MCF 10A (cell line): ENCODE data around the gene CEP192. TPM values are rescaled to one million over a fixed set of nuclear protein-coding genes. Genes with fewer than 3 reads are reported as not detected.

Experiments
- Bru-seq: library from RNA; stranded (reverse); fragments of 400-500 nt; gene quantifications from one replicate; lab custom pipeline; 2021; lab: Mats Ljungman, UMichigan
- BruChase-seq, 2 experiments: library from RNA; stranded (reverse); fragments of 400-500 nt; gene quantifications; one replicate each; lab custom pipeline; 2021; lab: Mats Ljungman, UMichigan
- BruUV-seq: library from RNA; stranded (reverse); fragments of 400-500 nt; replicated peaks from 2 replicates; lab custom pipeline; 2021; lab: Mats Ljungman, UMichigan
- CTCF ChIA-PET: fragments of 300-600 bp; sonication (Branson Sonifier 250); formaldehyde crosslinking; extraction: SDS; loops from one replicate; lab custom pipeline; 2021; ENCODE audit warnings: antibody characterized with exemption, inconsistent platforms; lab: Yijun Ruan, JAX
- POLR2A ChIA-PET: fragments of 300-600, 350-650 bp; sonication (Branson Sonifier 250); formaldehyde crosslinking; extraction: SDS; loops from one replicate; lab custom pipeline; 2020; ENCODE audit warnings: antibody characterized with exemption, inconsistent platforms; lab: Yijun Ruan, JAX
- DNase-seq: peaks from one replicate; pipeline ENCODE4 v3.0.0-alpha.2; 2018; ENCODE audit not compliant: unreplicated experiment
- H3K27ac Mint-ChIP-seq: one replicate; pipeline ENCODE4 v1.8.0; 2022; ENCODE audit warnings: mild to moderate bottlenecking, low read depth, mixed read lengths; ENCODE audit not compliant: unreplicated experiment
- H3K27me3 Mint-ChIP-seq: one replicate; pipeline ENCODE4 v1.8.0; 2022; ENCODE audit warnings: mixed read lengths; ENCODE audit not compliant: insufficient read depth, unreplicated experiment
- H3K36me3 Mint-ChIP-seq: one replicate; pipeline ENCODE4 v1.8.0; 2022; ENCODE audit warnings: mild to moderate bottlenecking, moderate library complexity, mixed read lengths; ENCODE audit not compliant: insufficient read depth, unreplicated experiment
- H3K4me1 Mint-ChIP-seq: one replicate; pipeline ENCODE4 v1.8.0; 2022; ENCODE audit warnings: mixed read lengths; ENCODE audit not compliant: insufficient read depth, unreplicated experiment
- H3K4me3 Mint-ChIP-seq: one replicate; pipeline ENCODE4 v1.8.0; 2022; ENCODE audit warnings: mild to moderate bottlenecking, moderate library complexity, mixed read lengths; ENCODE audit not compliant: unreplicated experiment
- H3K9me3 Mint-ChIP-seq: one replicate; pipeline ENCODE4 v1.8.0; 2022; ENCODE audit warnings: mixed read lengths; ENCODE audit not compliant: unreplicated experiment
- intact Hi-C: fragments of 100-400 bp; cut with micrococcal nuclease; formaldehyde crosslinking; loops from 2 replicates; pipeline ENCODE4 v1.14.1; 2022
- long read RNA-seq: library from polyadenylated mRNA; stranded (forward); transcript quantifications from one replicate; pipeline ENCODE4 v2.0.0, GENCODE V29; 2022
- total RNA-seq: library from RNA; stranded (reverse); gene quantifications from 2 replicates; pipeline ENCODE4 v1.2.3, GENCODE V29; 2022
- TF ChIP-seq, protein P1 (sequence below): fragments of 200-600 bp; IDR thresholded peaks from one replicate; pipeline ENCODE4 v1.8.0; 2022; ENCODE audit warnings: antibody characterized with exemption, mild to moderate bottlenecking; ENCODE audit not compliant: unreplicated experiment

The CEP192 gene
- total RNA-seq: 14.3 and 15.2 TPM in 2 replicates
- Bru-seq, nascent RNA: percentile 79 among the genes with signal in this experiment
- BruChase-seq, experiment 1, labeled RNA remaining after a 6-hour chase: percentile 78 among the genes with signal in this experiment
- percentile 85 among the genes with signal in this experiment for BruChase-seq, experiment 2, labeled RNA remaining after a 2-hour chase
- long read RNA-seq, partial matches to known transcripts: 2 of 4 reads
- long read RNA-seq, other reads (novel, unspliced or antisense): 2 of 4 reads

DNA sequence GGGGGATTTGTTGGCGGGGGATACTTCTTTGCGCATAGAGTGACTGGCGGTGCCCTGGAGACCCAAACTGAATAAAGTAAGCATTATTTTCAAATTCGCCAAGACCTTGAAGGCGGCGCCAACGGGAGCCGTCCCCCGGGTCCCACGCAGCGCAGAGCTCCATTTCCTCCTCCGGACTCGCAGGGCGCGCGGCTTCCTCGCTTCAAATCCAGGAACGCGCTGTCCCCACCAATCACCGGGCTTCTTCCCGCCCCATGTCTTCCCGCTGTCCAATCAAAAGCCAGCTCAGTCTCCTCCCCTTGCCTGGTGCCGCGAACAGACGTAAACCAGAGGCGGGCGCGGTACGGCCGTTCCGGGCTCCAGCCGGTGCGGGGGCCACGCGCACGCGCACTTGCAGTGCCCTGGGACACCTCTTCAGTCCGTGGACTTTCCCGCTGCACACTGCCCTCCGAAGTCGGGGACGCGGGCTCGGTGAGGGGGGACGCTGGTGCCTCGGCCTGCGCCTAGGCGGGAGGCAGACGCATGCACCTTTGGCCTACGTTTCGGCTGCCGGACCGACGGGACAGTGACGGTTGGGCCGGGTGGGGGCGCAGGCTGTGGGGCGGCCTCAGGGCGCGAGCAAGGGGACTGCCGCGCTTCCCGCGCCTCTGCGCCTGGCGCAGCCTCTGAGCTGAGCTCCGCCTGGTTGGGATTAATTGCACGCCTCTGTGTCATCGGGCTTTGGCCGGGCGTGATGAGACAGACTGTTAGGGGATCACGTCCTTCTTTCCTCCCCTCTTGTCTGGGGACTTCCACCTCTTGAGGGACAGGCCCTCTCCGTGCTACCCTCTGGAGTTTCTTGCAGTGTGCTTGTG, at the start of gene CEP192:
TSS of gene CEP192 (plus strand) at position 396 of the 854 bp plus-strand sequence. CDS start 8,063 bp downstream, outside the sequence.
- TSS peak; percentile 41 for BruUV-seq
- peaks cover 21% of the 10 kb centered on the region for H3K4me1 Mint-ChIP-seq
- CTCF ChIA-PET: interaction anchor here (0.6 to 0.7 kb wide), 3 partner anchors 116 to 327 kb away, joined by 3 to 4 read pairs (median 3); no protein-coding TSS in a partner anchor
- peaks cover 16% of the 10 kb centered on the region for H3K36me3 Mint-ChIP-seq
- TF ChIP-seq, protein P1, sequence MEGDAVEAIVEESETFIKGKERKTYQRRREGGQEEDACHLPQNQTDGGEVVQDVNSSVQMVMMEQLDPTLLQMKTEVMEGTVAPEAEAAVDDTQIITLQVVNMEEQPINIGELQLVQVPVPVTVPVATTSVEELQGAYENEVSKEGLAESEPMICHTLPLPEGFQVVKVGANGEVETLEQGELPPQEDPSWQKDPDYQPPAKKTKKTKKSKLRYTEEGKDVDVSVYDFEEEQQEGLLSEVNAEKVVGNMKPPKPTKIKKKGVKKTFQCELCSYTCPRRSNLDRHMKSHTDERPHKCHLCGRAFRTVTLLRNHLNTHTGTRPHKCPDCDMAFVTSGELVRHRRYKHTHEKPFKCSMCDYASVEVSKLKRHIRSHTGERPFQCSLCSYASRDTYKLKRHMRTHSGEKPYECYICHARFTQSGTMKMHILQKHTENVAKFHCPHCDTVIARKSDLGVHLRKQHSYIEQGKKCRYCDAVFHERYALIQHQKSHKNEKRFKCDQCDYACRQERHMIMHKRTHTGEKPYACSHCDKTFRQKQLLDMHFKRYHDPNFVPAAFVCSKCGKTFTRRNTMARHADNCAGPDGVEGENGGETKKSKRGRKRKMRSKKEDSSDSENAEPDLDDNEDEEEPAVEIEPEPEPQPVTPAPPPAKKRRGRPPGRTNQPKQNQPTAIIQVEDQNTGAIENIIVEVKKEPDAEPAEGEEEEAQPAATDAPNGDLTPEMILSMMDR: no peak
- H3K9me3 Mint-ChIP-seq: no peaks in the 10 kb centered on the region
- intact Hi-C loops: loop anchor here (5.0 kb wide), 1 partner anchor 641 kb away; no protein-coding TSS in a partner anchor
- H3K4me3 Mint-ChIP-seq: peak within 1 kb of the TSS; percentile 99
- H3K27ac Mint-ChIP-seq: peak within 1 kb of the TSS; percentile 83
- POLR2A ChIA-PET: interaction anchor here (0.6 to 3.5 kb wide), 25 partner anchors 9 to 735 kb away, joined by 3 to 33 read pairs (median 5); partner anchors contain the start of genes AFG3L2, CEP76, FAM210A and PSMG2
- no peaks in the 10 kb centered on the region for H3K27me3 Mint-ChIP-seq
- peak; percentile 98 for DNase-seq

DNA sequence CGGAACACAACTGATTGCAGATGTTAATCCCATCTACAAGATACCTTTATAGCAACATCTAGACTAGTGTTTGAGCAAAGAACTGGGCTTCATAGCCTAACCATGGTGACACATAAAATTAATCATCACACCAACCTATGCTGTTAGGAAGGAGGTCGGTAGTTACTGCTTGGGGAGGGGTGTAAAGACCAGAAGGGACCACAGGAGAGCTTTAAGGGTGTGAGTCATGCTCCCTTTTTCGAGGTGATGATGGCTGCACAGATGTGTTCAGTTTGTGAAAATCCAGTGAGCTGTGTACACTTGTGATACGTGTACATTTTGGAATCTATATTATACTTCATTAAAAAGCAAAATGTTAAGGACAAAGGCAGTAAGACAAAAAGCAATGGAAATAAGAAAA, 47.9 kb upstream of the CEP192 start:
- DNase-seq: no peak
- TF ChIP-seq, protein P1: no peak
- ChIA-PET POLR2A (interaction anchor here (1.3 kb wide), 1 partner anchor 40 kb away, joined by 5 read pairs; no protein-coding TSS in a partner anchor), CTCF (interaction anchor here (1.5 to 4.0 kb wide), 2 partner anchors 9 to 200 kb away, joined by 7 to 34 read pairs; no protein-coding TSS in a partner anchor)
- Mint-ChIP-seq H3K27ac (no peak overlapping the region), H3K9me3 (no peaks in the 10 kb centered on the region), H3K4me1 (peaks cover 14% of the 10 kb centered on the region), H3K4me3 (no peak overlapping the region), H3K27me3 (no peaks in the 10 kb centered on the region), H3K36me3 (peaks cover 4% of the 10 kb centered on the region)
- BruUV-seq: no TSS peak
- intact Hi-C loops: no loop called here

GRCh38 chr18:12944709-12945108, 46.5 kb upstream of the CEP192 start:
- no TSS peak for BruUV-seq
- H3K36me3 Mint-ChIP-seq: peaks cover 13% of the 10 kb centered on the region
- no peaks in the 10 kb centered on the region for H3K27me3 Mint-ChIP-seq

More at GRCh38 chr18:12944709-12945108, 46.5 kb upstream of the CEP192 start:
- Mint-ChIP-seq H3K4me3 (no peak overlapping the region), H3K9me3 (no peaks in the 10 kb centered on the region), H3K4me1 (peaks cover 14% of the 10 kb centered on the region), H3K27ac (no peak overlapping the region)
- peak; percentile 36 for DNase-seq
- intact Hi-C loops: no loop called here
- ChIA-PET CTCF (interaction anchor here (0.6 to 4.0 kb wide), 5 partner anchors 9 to 201 kb away, joined by 3 to 34 read pairs (median 5); no protein-coding TSS in a partner anchor), POLR2A (interaction anchor here (1.0 to 2.4 kb wide), 3 partner anchors 18 to 242 kb away, joined by 3 to 9 read pairs (median 5); partner anchors contain the start of genes CEP76 and PSMG2)
- TF ChIP-seq, protein P1: no peak
